WTC11 (cell line): ENCODE measurements around the gene CTNNA2.

Experiments used
- CREM ChIP-seq: sonication (generic); formaldehyde crosslinking; IDR thresholded peaks from 2 replicates; pipeline ENCODE4 v1.8.1; 2022; ENCODE audit warnings: mild to moderate bottlenecking, missing genetic modification reagents, moderate library complexity
- CTCF ChIP-seq: fragments of 200-600 bp; IDR thresholded peaks from 2 replicates; pipeline ENCODE4 v1.8.0; 2022; ENCODE audit warnings: antibody characterized with exemption
- NR2C2 ChIP-seq: sonication (generic); formaldehyde crosslinking; IDR thresholded peaks from 2 replicates; pipeline ENCODE4 v1.8.0; 2022; ENCODE audit warnings: mild to moderate bottlenecking, missing genetic modification reagents
- PREB ChIP-seq: sonication (generic); formaldehyde crosslinking; IDR thresholded peaks from 2 replicates; pipeline ENCODE4 v1.8.1; 2022; ENCODE audit warnings: mild to moderate bottlenecking, missing genetic modification reagents, moderate library complexity, borderline replicate concordance
- SP1 ChIP-seq: sonication (generic); formaldehyde crosslinking; conservative IDR thresholded peaks from 2 replicates; pipeline ENCODE4 v1.8.1; 2022; ENCODE audit warnings: missing genetic modification reagents
- ZNF423 ChIP-seq: fragments of 250-450 bp; sonication (Bioruptor Pico); IDR thresholded peaks from 2 replicates; pipeline ENCODE4 v2.1.2; 2022; ENCODE audit warnings: mild to moderate bottlenecking, moderate library complexity
- TF ChIP-seq, protein P1 (sequence below): sonication (generic); formaldehyde crosslinking; IDR thresholded peaks from 2 replicates; pipeline ENCODE4 v1.8.1; 2022; ENCODE audit warnings: low read depth, missing genetic modification reagents, borderline replicate concordance
- TF ChIP-seq, protein P2 (sequence below): sonication (generic); formaldehyde crosslinking; IDR thresholded peaks from 2 replicates; pipeline ENCODE4 v1.8.1; 2023; ENCODE audit warnings: mild to moderate bottlenecking, missing genetic modification reagents, borderline replicate concordance

- TF ChIP-seq, protein P1, sequence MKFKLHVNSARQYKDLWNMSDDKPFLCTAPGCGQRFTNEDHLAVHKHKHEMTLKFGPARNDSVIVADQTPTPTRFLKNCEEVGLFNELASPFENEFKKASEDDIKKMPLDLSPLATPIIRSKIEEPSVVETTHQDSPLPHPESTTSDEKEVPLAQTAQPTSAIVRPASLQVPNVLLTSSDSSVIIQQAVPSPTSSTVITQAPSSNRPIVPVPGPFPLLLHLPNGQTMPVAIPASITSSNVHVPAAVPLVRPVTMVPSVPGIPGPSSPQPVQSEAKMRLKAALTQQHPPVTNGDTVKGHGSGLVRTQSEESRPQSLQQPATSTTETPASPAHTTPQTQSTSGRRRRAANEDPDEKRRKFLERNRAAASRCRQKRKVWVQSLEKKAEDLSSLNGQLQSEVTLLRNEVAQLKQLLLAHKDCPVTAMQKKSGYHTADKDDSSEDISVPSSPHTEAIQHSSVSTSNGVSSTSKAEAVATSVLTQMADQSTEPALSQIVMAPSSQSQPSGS (CRISPR knock-in tag), result no peak
- TF ChIP-seq CTCF, result no peak
- TF ChIP-seq PREB (CRISPR knock-in tag), result no peak
- no peak for TF ChIP-seq ZNF423
- TF ChIP-seq NR2C2 (CRISPR knock-in tag), result no peak
- TF ChIP-seq, protein P2, sequence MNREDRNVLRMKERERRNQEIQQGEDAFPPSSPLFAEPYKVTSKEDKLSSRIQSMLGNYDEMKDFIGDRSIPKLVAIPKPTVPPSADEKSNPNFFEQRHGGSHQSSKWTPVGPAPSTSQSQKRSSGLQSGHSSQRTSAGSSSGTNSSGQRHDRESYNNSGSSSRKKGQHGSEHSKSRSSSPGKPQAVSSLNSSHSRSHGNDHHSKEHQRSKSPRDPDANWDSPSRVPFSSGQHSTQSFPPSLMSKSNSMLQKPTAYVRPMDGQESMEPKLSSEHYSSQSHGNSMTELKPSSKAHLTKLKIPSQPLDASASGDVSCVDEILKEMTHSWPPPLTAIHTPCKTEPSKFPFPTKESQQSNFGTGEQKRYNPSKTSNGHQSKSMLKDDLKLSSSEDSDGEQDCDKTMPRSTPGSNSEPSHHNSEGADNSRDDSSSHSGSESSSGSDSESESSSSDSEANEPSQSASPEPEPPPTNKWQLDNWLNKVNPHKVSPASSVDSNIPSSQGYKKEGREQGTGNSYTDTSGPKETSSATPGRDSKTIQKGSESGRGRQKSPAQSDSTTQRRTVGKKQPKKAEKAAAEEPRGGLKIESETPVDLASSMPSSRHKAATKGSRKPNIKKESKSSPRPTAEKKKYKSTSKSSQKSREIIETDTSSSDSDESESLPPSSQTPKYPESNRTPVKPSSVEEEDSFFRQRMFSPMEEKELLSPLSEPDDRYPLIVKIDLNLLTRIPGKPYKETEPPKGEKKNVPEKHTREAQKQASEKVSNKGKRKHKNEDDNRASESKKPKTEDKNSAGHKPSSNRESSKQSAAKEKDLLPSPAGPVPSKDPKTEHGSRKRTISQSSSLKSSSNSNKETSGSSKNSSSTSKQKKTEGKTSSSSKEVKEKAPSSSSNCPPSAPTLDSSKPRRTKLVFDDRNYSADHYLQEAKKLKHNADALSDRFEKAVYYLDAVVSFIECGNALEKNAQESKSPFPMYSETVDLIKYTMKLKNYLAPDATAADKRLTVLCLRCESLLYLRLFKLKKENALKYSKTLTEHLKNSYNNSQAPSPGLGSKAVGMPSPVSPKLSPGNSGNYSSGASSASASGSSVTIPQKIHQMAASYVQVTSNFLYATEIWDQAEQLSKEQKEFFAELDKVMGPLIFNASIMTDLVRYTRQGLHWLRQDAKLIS (CRISPR knock-in tag), result no peak
- no peak for TF ChIP-seq SP1 (CRISPR knock-in tag)
- no peak for TF ChIP-seq CREM
Observed at GRCh38 chr2:80300954-80301353, 788.1 kb downstream of the CTNNA2 start.
